ENCODE measurements around the gene GALNT4.

GALNT4 gene

DNA sequence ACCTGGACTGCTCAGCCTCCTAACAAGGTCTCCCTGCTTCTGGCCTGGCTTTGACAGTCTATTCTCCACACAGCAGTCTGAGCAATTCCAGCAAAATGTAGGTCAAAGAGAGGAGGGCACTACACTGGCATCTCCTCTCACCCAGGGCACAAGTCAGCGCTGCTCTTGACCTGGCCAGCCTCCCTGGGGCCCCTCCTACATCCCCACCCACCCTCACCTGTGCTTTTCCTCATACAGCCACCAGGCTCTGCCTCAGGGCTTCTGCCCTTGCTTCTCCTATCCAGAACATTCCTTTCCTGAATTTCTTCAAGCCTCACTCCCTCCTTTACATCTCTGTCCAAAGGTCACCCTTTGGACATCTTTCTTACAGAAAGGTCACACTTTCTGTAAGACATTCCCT is 33.7 kb downstream of the GALNT4 start:
- no peak for DNase-seq

DNA sequence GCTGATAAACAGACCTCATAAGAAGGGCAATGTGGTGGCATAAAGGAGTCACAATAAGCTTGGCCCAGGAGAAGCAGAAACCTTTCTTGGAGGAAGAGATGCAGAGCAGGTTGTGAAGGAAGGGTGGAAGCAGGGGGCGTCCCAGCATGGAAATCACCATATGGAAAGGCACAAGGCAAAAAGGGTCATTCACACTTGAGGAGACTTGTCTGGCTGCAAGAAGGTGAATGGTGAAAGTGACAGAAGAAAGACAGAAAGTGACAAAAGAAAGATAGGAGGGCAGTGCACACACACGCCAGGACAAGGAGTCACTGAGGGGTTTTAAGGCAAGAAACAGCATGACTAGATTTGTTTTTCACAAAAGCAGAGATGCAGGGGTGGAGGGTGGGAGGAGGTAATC is 38.3 kb downstream of the GALNT4 start:
- DNase-seq, result no peak

DNA sequence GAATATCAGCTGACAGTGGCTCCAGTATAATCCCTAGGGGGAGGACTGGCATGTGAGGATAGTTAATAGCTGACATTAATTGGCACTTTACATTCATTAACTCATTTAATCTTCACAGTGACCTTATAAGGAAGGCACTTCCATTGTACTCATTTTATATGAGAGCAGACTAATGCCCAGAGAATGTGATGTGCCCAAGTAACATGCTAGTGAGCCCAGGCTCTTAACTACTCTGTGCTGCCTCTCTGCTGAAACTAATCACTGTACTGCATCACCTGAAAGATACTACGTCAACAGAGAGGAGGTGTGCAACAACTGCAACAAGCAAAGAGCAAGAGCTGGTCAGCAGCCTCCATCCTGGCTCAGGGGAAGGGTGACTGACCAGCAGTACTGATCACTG is 40.1 kb downstream of the GALNT4 start:
- DNase-seq, result no peak

DNA sequence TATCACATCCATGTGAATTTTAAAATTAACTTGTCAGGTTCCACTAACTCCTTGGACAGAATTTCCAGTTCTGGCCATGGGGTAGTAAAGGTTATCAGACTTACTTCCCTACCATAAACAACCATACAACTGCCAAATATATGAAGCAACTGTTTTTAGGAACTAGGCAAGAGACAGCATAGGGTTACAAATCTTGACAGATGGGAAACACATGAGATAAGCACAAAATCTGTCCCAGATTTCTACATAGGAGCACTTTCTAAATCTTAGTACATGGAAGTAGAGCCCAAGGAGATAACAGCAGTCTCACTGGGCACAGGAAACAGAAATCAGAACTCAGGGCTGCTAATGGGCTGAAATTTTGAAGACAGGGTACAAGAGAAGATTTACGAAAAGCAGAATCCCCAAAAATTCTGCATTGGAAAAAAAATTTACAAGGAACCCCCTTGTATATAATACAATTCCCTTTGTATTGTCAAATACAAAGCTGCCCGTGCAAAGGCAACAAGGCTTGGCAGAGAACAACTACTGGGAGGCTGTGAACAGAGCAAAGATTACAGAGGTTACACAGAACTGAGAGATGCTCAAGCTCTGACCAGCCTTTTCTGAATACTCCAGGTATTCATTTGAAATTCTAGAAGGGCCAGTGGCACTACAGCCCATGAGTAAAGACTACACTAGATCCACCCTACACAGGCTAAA is 43.2 kb downstream of the GALNT4 start:
- no peak for DNase-seq

DNA sequence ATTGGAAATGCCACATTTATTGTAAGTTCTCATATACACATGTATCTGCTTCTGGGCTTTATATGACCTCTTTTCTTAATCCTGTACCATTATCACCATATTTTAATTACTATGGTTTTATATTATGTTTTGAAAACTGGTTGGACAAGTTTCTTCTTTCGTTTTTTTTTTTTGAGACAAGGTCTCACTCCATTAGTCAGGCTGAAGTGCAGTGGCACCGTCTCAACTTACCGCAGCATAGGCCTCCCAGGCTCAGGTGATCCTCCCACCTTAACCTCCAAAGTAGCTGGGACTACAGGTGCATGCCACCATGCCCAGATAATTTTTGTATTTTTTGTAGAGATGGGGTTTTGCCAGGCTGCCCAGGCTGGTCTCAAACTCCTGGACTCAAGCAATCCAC is 44.6 kb downstream of the GALNT4 start:
- no peak for DNase-seq

DNA sequence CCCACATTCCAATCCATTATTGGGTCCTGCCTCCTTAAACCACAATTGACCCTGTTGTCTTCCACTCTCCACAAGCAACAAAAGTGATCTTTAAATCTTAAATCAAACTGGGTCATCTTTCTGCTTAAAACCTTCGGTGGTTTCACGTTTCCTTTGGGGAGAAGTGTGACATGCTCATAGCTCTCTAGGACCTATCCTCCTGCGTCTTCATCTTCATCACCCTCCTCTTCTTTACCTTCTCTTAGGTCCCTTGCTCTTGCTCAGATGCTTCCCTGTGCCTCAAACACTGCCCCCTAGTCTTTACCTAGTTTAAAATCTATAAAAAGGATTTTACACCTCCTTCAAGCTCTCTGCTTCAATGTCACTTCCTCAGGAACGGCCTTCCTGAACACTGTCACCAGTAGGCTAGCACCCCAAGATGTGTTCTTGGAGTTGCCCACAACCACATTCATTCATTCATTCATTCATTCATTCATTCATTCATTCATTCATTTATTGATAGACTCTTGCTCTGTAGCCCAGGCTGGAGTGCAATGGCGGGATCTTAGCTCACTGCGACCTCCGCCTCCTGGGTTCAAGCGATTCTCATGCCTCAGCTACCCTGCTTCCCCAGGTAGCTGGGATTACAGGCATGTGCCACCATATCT is 46.8 kb downstream of the GALNT4 start:
- no peak for DNase-seq

DNA sequence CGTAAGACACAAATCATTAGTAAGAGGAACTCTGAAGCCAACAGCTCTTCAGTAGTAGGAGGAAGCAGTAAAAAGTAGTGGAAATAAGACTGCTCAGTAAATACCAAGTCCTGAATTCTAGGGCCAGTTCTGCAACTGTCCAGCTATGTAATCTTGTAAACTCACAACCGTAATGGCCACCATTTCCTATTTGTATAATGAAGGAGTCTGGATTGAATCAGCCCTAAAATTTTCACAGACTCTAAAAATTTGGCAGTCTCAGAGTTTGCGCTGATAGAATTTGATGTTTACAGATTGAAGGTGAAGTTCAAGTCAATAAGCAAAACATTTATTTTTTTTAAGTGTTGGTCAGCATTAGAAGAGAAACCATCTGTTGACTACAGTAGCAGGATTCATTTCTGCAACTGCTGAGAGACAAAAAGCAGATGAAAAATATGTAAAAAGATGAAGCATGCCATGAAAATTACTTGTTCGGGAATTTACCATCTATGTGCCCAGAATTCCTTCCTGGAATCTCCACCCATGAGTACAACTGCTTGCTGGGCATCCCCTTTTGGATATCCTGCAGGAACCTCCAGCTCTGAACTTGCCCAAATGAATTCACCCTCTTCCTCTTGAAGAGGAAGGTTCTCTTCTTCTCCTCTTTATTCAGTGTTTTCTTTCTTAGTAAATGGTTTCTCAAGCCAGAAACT is 47.5 kb downstream of the GALNT4 start:
- DNase-seq, result no peak

DNA sequence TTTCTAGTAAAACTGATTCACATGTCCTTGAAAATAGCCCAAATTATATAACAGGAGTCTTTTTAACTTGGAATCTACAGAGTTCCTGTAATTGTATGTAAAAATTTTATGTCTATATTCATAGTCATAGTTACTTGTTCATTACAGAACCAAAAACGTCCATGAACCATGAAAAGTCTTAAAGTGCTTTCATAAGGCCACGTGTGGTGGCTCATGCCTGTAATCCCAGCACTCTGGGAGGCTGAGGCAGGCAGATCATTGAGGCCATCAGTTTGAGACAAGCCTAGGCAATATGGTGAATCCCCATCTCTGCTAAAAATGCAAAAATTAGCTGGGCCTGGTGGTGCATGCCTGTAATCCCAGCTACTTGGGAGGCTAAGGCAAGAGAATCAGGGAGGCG is 48.4 kb downstream of the GALNT4 start:
- no peak for DNase-seq

DNA sequence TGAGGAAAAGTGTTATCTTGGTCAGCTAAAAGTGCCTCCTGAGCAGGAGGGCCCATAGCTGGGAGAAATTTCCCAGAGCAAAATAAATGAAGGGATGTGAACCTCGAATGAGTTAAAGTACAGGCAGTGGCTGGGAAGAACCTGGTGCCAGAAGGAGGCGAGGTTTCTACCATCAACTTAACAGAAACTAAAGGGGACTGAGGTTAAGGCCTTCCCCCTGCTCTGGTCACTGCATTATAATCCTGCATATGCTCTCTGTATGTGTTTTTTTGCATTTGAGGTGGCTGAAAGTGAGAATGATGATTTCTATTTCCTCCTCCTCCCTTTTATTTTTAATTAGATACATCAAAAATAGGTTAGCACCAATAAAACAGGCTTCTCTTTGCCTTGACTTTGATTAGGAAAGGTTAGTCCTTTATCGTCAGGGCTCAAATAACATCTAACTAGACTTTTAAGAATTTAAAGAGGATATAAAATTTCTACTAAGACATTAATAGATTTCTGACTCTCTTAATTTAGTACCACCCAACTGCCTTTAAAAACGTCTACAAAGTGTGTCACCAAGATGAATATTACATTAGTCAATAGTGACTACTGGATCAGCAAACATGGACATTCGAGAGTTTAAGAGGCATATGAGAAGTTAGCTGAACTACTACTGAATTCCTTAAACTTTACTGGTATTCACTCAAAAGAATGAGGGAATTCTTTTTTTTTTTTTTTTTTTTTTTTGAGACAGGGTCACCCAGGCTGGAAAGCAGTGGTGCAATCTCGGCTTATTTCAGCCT is 49.2 kb downstream of the GALNT4 start:
- DNase-seq, result no peak

DNA sequence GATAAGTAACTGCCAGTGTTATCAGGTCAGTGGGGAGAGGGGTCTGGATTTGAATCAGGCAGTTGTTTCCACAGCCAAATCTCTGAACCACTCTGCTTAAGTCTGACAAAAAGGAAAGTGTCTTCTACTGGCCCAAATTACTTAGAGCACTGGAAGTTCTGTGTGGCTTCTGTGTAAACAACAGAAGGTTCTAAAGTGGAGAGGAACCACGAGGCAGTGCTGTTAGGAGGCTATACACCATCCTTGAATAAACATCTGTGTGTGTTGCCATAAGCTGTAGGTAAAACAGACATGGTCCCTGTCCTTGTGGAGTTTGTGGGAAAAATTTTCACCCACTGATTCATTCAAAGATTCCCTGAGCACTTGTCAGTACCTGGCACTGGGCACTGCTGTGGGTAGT is 50.0 kb downstream of the GALNT4 start:
- DNase-seq, result no peak

Data from fibroblast of upper back skin (primary cell).